IPS-18a (cell line): Measurements from ENCODE around the gene MRM2.

Experiments
- H3K27ac ChIP-seq: one replicate; pipeline ENCODE4 v1.5.1; 2013; ENCODE audit warnings: low read length
- H3K27me3 ChIP-seq: one replicate; pipeline ENCODE4 v1.6.1; 2013; ENCODE audit warnings: mild to moderate bottlenecking, low read length; ENCODE audit not compliant: control insufficient read depth, insufficient read depth
- H3K36me3 ChIP-seq: one replicate; pipeline ENCODE4 v1.6.1; 2013; ENCODE audit warnings: low read depth, low read length; ENCODE audit not compliant: control insufficient read depth
- H3K4me1 ChIP-seq: one replicate; pipeline ENCODE4 v1.6.1; 2013; ENCODE audit warnings: low read depth, low read length; ENCODE audit not compliant: control insufficient read depth
- H3K4me3 ChIP-seq: one replicate; pipeline ENCODE4 v1.5.1; 2013; ENCODE audit warnings: low read length
- H3K9ac ChIP-seq: one replicate; pipeline ENCODE4 v1.6.1; 2013; ENCODE audit warnings: mild to moderate bottlenecking, low read length, moderate library complexity
- H3K9me3 ChIP-seq: one replicate; pipeline ENCODE4 v1.6.1; 2013; ENCODE audit warnings: low read depth, low read length; ENCODE audit not compliant: control insufficient read depth

MRM2 gene

DNA sequence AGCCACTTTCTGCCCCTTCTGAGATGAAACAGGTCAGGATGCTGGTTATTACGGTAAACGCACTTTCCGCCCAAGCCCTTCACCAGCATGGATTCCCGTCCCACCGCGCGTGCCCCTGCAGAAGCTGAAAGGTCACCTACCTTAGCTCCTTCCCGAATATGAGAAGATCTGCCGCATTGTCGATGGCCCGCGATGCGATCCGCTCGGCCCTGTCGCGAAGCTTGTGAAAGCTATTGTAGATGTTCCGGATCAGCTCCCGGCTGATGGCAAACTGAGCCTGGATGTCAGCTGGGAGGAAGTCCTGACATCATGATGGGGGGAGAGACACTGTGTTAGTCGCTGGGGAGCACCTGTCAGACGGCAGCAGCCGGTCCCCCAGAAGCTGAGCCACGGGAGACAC, 22.2 kb upstream of the MRM2 start:
- Histone ChIP-seq H3K4me3 (no peak overlapping the region), H3K27ac (no peak overlapping the region), H3K9ac (no peak overlapping the region), H3K36me3 (peaks cover 6% of the 10 kb centered on the region), H3K4me1 (no peaks in the 10 kb centered on the region), H3K9me3 (no peaks in the 10 kb centered on the region), H3K27me3 (no peaks in the 10 kb centered on the region)

DNA sequence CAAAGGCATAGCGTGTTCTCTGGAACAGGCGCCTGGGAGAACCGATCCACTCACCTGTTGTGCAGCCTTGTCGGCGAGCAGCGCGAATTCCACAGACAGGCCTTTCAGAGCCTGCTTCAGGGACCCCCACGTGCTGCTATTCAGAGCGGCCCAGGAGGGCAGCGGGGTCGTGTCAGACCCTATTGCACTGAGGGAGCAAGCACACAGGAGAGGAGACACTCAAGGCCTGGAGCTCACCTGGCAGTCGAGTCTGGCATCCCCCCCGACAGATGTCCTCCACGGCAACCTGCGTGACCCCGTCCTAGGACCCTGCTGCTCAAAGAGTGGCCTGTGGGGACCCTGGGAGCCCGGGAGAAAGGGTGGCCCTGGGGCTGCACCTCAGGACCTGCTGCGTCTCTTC, 21.2 kb upstream of the MRM2 start:
- peaks cover 6% of the 10 kb centered on the region for H3K36me3 ChIP-seq
- no peak overlapping the region for H3K27ac ChIP-seq
- no peak overlapping the region for H3K9ac ChIP-seq
- H3K27me3 ChIP-seq: no peaks in the 10 kb centered on the region
- H3K4me1 ChIP-seq: no peaks in the 10 kb centered on the region
- no peak overlapping the region for H3K4me3 ChIP-seq
- H3K9me3 ChIP-seq: no peaks in the 10 kb centered on the region

DNA sequence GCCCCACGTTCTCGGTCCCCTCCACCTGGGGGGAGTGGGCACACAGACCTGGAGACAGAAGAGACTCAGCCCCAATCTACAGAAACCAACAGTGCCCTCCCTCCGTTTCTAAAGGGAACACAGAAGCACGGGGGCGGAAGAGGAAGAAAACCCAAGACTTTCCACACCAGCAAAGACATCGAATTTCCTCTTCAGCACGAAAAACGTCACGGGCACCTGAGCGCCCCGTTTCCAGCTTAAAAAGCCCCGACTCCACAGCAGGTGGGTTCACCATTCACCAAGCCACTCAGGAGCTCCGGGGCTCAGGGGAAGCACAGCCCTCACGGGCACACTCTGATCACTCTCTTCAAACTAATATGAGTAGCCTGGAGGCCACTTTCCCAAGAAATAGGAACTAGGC, 19.6 kb upstream of the MRM2 start:
- Histone ChIP-seq H3K9ac (no peak overlapping the region), H3K27me3 (no peaks in the 10 kb centered on the region), H3K9me3 (no peaks in the 10 kb centered on the region), H3K36me3 (peaks cover 6% of the 10 kb centered on the region), H3K4me3 (no peak overlapping the region), H3K4me1 (no peaks in the 10 kb centered on the region), H3K27ac (no peak overlapping the region)

DNA sequence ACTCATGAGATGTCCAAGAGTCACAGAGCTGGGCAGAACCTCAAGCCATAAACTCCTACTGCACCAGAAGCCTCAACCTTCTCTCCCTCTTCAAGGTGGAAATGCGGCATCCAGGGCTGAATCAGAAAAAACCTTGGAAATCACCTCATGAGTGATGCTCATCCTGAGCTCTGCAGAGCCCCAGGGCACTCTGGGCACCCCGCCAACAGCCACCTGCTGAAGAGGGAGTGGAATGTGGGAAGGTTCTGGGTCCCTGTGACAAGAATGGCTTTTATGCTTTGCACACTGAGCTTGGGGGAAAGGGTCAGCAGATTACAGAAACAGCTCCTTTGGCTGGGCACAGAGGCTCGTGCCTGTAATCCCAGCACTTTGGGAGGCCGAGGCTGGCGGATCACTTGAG, 18.8 kb upstream of the MRM2 start:
- Histone ChIP-seq H3K4me1 (no peaks in the 10 kb centered on the region), H3K27ac (no peak overlapping the region), H3K9ac (no peak overlapping the region), H3K9me3 (no peaks in the 10 kb centered on the region), H3K27me3 (no peaks in the 10 kb centered on the region), H3K36me3 (peaks cover 6% of the 10 kb centered on the region), H3K4me3 (no peak overlapping the region)

DNA sequence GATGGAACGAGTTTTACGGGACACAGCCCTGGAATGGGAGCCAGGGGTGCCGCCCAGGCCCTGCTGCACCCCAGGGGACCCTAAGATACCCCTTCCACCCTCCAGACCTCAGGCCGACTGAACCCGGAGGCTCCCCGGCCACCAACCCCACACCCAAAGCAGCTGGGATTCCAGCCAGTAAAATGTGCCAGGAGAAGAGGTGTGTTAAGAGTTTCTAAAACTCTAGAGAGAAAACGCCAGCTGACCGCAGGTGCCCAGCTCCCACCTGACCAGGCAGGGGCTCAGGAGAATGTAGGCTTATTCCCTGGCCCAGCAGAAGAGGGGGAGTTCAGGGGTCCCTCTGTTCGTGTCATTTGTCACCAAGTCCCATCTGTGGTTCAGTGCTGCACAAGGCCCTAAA, 17.5 kb upstream of the MRM2 start:
- no peak overlapping the region for H3K4me3 ChIP-seq

DNA sequence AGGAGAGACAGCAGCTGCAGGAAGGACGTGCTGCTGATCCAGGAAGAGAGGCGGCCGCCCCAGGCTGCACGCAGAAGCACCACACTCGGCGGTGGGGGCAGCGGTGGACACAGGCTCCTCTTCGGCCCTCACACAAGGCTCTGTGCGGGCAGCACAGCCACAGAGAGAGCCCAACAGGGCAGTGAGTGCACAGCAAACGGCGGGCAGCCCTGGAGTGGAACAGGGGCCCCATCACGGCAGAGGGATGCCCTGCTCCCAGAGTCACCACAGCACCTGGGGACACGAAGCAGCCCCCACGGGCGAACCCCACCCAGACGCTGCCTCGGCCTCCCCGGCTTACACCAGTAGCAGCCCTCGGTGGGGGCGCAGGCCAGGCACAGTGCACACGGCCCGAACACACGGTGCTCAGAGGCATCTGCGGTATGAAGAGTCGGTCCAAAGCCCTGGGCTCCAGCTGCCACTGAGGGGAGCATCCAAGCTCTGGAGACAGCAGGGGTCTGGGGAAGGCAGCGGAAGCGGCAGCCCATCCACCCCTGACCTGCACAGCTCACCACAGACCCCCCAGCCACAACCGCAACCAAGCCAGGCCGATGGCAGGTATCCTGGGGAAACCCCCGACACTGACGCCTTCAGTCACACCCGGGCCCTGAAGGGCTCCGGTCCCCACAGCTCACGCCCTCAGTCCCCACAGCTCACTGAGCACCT, 16.8 kb upstream of the MRM2 start:
- Histone ChIP-seq H3K27ac (no peak overlapping the region), H3K4me1 (no peaks in the 10 kb centered on the region), H3K36me3 (peaks cover 6% of the 10 kb centered on the region), H3K4me3 (no peak overlapping the region), H3K27me3 (no peaks in the 10 kb centered on the region), H3K9ac (no peak overlapping the region), H3K9me3 (no peaks in the 10 kb centered on the region)

More for the DNA sequence above, 17.5 kb upstream of the MRM2 start:
- no peaks in the 10 kb centered on the region for H3K4me1 ChIP-seq
- no peak overlapping the region for H3K9ac ChIP-seq
- H3K27ac ChIP-seq: no peak overlapping the region
- peaks cover 6% of the 10 kb centered on the region for H3K36me3 ChIP-seq
- no peaks in the 10 kb centered on the region for H3K27me3 ChIP-seq
- H3K9me3 ChIP-seq: no peaks in the 10 kb centered on the region

DNA sequence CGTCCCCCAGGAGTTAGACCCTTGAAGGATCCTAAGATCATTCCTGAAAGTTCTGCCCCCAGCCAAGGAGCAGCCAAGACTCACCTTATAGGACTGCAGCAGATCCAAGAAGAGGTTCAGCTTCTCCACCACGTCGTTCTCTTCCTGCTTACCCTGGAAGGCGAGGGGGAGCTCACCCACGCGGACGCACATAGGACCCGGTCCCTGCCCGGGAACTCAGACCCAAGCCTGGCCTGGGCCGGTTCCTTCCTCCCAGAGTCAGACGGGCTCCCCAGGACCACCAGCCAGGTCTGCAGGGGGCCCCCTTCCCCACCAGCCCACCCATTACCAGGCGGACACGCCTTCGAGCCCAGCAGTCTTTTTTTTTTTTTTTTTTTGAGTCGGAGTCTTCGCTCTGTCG, 15.6 kb upstream of the MRM2 start:
- H3K4me3 ChIP-seq: no peak overlapping the region
- H3K4me1 ChIP-seq: no peaks in the 10 kb centered on the region
- no peak overlapping the region for H3K27ac ChIP-seq
- no peak overlapping the region for H3K9ac ChIP-seq
- H3K9me3 ChIP-seq: no peaks in the 10 kb centered on the region
- no peaks in the 10 kb centered on the region for H3K27me3 ChIP-seq
- H3K36me3 ChIP-seq: peaks cover 6% of the 10 kb centered on the region

DNA sequence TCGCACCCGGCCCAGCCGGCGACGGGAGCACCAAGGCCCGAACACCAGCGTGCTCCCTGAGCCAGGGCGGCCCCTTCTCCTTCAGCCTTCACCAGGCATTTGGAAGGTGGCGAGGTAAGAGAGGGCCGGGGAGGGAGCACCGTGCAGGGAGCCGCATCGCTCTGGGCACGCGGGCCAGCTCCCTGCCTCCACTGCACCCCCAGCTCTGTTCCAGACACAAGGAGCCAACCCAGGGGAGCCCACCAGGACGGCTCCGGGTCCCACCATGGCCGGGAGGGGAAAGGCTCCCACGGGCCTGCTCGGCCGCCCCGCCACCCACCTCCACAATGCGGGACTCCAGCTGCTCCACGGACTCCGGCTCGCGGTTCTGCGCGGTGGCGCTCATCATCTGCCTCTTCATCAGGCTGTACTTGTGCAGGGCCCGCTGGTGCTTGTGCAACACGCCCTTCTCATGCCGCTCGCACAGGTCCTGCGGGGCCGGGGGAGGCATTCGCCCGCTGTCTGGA, 15.1 kb upstream of the MRM2 start:
- peaks cover 6% of the 10 kb centered on the region for H3K36me3 ChIP-seq
- H3K4me3 ChIP-seq: no peak overlapping the region
- no peak overlapping the region for H3K27ac ChIP-seq
- no peaks in the 10 kb centered on the region for H3K27me3 ChIP-seq
- H3K9me3 ChIP-seq: no peaks in the 10 kb centered on the region
- H3K9ac ChIP-seq: no peak overlapping the region
- H3K4me1 ChIP-seq: no peaks in the 10 kb centered on the region

DNA sequence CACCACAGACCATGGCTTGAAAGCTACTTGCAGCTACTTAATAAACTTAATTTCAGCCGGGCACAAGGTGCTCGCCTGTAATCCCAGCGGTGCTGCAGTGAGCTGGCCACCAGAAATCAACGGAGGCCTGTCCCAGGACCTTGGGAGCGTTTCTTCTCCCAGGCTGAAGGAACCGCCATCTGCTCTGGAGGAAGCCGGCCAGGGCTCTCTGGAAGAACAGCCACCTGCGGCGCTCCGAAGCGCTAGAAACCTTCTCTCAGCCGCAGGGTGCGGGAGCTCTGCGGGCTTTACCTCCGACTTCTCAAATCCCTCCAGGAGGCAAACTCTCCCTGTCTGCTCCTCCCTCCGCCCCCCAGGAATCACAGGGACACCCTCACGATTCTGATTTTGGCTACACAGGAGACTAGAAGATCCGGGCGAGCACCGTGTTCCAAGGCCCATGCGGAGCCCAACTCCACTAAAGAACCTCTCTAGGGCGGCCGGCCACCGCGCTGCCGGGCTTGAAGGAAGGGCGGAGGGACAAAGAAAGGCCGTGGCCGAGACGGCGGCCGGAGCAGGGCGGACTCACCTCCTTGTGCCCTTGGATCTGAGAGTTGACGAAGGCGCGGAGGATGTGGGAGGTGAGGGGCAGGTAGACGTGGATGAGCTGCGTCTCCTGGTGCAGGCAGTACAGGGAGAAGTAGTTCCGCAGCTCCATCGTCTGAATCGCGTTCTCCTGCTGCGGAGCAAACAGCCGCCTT, 14.5 kb upstream of the MRM2 start:
- H3K4me1 ChIP-seq: no peaks in the 10 kb centered on the region
- H3K9ac ChIP-seq: no peak overlapping the region
- peaks cover 6% of the 10 kb centered on the region for H3K36me3 ChIP-seq
- H3K4me3 ChIP-seq: no peak overlapping the region
- no peaks in the 10 kb centered on the region for H3K27me3 ChIP-seq
- no peaks in the 10 kb centered on the region for H3K9me3 ChIP-seq
- no peak overlapping the region for H3K27ac ChIP-seq

DNA sequence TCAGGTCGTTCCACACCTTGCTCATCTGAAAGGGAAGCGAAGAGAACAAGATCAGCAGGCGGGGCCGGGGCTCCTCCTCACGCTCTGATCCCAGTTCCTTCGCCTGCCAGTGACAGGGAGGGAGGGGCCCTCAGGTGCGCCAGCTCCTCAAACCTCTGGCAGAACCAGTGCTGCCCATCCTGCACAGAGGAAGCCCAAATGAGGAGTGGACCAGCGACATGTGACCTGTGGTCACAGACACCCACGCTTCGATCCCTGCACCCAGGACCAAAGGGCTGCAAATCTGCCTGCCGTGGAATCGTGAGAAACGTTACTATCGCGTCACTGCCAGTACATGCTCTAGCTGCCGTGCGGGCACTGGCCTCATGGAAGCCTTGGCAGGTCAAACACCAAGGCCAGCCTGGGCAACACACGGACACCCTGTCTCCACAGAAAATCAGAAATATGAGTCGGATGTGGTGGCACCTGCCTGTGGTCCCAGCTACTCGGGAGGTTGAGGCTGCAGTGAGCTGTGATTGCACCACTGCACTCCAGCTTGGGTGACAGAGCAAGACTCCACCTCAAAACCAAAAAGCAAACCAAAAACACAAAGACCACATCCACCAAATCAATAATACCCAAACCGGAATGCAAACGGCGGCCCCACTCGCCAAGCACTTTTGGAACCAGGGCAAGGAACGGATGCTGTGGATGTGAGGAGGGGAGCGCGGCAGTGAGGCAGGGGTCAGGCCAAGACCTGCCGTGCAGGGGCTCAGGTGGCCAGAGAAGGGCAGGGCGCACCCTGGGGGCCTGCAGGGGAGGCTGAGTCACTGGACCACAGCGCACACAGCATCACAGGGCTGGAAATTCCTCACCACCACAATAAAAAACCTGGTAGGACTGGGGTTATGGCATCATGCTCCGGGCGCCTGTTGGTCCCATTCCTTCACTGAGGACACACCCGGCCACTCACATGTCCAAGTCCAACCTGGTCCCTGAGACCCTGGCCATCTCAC, 13.4 kb upstream of the MRM2 start:
- no peaks in the 10 kb centered on the region for H3K27me3 ChIP-seq
- no peak overlapping the region for H3K9ac ChIP-seq
- H3K36me3 ChIP-seq: peaks cover 6% of the 10 kb centered on the region
- no peaks in the 10 kb centered on the region for H3K4me1 ChIP-seq
- H3K27ac ChIP-seq: no peak overlapping the region
- no peak overlapping the region for H3K4me3 ChIP-seq
- no peaks in the 10 kb centered on the region for H3K9me3 ChIP-seq

DNA sequence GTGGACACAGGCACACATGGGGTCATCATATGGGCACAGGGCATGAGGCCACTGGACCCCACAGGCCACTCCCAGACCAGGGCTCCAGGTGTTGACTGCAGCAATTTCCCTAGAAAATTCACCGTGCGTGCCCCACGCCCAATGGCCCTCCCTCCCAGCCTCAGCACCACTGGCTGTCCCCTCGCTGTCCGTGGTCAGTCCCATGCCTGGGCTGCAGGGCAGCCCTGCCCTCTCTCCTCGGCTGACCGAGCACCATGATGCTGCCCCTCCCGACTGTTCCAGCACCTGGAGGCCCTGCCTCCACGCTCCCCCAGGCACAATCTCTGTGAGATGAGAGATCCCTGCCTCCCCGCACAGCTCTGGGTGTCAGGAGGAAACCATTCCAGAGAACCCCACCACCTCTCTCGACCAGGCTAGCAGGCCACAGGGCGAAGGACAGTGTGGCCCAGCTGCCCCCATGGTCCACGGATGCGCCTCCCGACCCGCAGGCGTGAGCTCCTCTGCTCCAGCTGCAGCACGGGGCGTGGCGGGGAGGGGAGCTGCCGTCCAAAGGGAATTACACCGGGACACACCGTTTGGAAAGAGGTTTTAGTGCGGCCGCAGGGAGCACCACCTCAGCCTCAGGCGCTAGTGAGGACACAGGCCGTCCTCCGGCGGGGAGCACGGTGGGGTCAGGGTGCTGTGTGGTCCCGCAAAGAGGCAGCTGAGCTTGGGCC, 12.6 kb upstream of the MRM2 start:
- Histone ChIP-seq H3K9ac (no peak overlapping the region), H3K36me3 (peaks cover 3% of the 10 kb centered on the region), H3K27me3 (no peaks in the 10 kb centered on the region)

More for the DNA sequence above, 12.6 kb upstream of the MRM2 start:
- no peaks in the 10 kb centered on the region for H3K9me3 ChIP-seq
- H3K4me3 ChIP-seq: no peak overlapping the region
- H3K27ac ChIP-seq: no peak overlapping the region
- no peaks in the 10 kb centered on the region for H3K4me1 ChIP-seq
